OCI-M2 (cell line): Measurements from ENCODE around the gene SCMH1.

Source experiments
- DNase-seq: peaks from one replicate; lab custom pipeline; 2025; ENCODE audit not compliant: unreplicated experiment; lab: John Stamatoyannopoulos, UW

The SCMH1 gene

GRCh38 chr1:41010345-41010744 is 231.8 kb downstream of the SCMH1 start:
- DNase-seq, result no peak

GRCh38 chr1:41009466-41009865 is 232.6 kb downstream of the SCMH1 start:
- no peak for DNase-seq

DNA sequence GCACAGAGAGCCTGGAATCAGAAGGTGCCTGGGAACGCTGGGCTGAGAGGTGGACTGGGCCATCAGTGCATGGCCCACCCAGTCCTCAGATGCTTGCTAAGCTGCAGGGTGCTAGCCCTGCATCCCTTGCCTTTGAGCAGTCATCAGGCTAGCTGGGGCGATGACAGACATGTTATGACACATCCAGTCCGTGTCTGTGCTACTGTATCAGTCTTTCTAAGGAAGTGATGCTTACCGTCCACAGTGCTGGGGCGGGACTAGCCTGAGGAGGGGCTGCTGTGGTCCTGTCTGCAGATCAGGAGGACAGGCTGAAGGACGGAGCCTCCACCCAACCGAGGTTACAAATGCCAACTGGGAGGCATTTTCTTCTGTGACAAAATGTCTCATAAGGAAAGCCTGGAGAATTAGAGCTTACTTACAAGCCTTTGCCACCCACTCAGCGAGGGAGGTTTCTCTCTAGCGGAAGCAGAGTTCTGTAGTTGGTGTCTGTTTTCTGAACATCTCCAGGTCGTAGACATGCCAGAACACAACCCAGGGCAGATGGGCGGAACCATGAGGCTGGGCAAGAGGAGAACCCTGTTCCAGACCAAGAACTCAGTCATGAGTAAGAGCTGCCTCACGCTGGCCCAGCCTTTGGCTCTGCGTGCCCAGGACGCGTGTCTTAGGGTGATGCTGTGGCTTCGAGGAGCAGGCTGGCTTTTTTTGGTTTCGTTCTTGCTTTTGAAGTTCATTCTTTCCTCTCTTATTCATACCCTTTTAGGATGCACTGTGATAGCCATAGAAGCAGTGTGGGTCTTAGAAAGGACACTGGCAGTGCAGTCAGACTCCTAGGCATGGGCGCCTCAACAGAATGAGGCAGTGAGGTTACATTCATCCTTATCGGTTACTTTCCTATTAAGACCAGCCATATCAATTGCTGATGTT is 234.9 kb downstream of the SCMH1 start:
- no peak for DNase-seq

- no peak for DNase-seq
Measured at GRCh38 chr1:41005876-41006275, 236.2 kb downstream of the SCMH1 start.

- DNase-seq, result peak; percentile 67
Measured at GRCh38 chr1:41003640-41004220, 238.4 kb downstream of the SCMH1 start.

DNA sequence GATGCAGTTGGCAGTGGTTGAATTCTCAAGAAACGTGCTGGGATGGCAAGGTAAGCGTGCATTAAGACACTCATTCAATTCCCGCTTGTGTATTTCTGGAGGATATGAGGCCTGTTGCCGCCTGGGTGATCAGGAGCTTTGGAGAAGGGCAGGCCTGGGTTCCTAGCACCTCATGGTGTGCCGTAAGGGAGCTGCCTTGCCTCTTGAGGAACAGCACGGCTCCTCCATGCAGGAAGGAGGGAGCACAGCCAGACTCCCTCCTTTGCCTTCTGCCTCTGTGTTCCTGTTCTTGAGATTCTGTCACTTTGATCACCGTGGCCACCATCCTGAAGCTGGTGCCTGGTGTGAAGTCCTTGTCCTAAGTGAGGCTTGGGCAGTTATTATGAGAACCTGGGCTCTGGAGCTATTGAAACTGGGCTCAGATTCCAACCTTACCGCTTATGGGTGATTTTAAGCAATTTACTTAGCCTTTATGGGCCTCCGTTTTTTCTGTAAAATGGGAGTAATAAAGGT is 238.9 kb downstream of the SCMH1 start:
- no peak for DNase-seq

DNA sequence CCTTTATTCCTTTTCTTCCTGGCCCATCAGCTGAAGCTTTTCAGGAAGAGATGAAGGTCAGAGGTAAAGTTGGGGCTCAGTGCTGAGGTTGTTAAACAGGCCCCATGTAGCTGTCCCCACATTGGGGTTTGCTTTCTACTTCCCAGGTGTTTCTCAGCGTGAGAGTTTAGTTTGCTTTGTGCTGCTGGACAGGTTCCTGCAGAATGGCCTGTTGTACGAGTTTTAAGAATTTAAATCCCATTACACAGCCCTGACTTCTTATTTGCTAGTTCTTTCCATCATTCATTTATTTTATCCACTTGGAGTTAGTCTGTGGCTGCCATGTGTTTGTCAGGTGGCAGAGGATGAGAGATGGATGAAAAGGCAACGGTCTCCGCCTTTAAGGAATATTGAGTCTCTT is 243.4 kb downstream of the SCMH1 start:
- DNase-seq, result no peak

- no peak for DNase-seq
Measured at GRCh38 chr1:40997096-40997495, 245.0 kb downstream of the SCMH1 start.

- no peak for DNase-seq
Measured at GRCh38 chr1:40989066-40989465, 253.0 kb downstream of the SCMH1 start.

DNA sequence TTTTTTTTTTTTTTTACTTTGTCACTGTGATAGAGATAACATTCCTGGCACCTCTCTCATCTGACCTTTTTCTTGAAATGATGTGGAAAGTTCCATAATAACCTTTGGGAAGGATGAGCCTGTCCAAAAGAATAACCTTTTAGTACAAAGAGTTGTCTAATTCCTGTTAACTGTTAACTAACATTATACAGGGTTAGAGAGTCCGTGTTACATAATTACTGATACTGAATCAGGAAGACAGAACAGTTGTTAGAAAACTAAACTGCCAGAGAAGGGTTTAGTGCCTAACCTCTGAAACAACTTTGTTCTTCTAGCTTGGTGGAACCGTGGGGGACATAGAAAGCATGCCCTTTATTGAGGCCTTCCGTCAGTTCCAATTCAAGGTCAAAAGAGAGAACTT is 253.8 kb downstream of the SCMH1 start:
- DNase-seq, result no peak

DNA sequence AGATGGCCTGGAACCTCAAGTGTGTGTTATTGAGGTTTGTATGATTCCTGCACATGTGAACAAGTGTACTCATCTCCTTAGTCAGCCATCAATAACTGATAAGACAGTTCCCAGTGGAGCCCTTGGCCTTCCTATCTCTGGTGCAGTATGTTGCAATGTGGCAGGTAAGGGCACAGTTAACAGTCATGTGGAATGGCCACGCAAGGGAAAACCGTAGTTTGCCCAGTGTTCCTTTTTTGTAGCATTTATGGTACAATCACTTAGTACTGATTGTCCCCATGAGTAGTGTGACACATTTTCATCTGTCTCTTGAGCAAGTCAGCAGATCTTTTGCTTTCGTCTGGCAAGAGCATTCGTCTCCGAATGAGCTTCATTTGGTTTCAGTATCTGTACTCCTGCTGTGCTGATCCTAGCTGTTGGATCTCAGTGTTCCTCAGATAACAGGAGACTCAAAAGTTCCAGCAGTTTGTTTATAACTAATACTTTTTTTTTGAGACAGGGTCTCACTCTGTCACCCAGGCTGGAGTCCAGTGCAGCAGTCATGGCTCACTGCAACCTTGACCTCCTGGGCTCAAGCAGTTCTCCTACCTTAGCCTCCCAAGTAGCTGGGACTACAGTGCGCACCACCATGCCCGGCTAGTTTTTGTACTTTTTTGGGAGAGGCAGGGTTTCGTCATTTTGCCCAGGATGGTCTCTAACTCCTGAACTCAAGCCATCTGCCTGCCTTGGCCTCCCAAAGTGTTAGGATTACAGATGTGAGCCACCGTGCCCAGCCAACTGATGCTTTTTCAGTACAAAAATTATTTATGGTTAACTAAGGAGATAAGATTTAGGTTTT is 254.4 kb downstream of the SCMH1 start:
- DNase-seq, result no peak

DNA sequence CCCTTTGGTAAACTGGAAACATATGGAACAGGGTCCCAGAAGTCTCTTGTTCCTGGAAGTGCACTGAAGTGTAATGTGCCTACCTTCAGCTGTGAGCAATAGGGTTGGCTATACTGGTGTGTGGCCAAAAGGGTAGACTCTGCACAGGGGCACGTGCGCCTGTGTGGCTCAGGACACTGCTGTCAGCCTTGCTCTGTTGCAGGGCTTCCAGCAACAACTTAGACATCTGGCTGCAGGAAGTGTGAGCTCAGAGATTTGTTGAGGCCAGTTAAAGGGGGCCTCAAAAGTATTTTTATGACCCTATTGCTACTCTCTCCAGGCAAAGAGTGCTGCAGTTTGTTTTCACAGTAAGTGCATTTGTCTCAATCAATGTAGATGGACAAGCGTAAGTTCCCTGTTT is 255.2 kb downstream of the SCMH1 start:
- no peak for DNase-seq

- no peak for DNase-seq
Measured at GRCh38 chr1:40986328-40986783, 255.8 kb downstream of the SCMH1 start.

- DNase-seq, result no peak
Measured at GRCh38 chr1:40985875-40986274, 256.2 kb downstream of the SCMH1 start.

GRCh38 chr1:40985161-40985560 is 256.9 kb downstream of the SCMH1 start:
- no peak for DNase-seq

DNA sequence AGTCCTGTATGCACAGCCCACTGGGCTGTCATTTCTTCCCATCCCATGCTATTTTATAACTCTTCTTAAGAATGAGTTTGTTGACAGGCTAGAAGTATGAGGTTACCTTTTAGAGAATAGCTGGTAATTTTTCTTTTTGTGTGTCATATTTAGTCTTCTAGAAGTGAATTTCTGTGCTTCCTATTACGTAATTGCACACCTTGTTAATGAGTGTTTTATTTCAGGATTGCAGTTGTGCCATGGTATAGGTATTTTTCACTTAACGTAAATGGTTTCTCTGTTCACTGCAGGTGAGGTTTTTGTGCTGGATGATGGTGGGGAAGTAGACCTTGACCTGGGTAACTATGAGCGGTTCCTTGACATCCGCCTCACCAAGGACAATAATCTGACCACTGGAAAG is 257.6 kb downstream of the SCMH1 start:
- DNase-seq, result no peak

DNA sequence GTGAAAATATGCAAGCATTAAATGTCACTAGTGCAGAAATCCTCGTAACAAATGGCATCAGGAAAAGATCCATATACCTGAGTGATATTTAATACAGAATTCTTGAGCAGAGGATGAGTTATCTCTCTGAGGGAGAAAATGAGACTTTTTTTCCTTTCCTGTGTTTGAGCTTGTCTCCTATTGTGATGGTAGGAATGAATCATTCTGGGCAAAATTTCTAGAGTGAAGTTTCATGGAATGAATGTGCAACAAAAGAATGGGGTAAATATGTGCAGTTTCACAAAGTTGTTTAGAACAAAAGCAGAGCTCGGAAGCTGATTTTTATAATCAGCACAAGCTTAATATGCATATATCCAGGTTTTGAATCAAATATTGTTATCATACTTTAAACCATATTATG is 258.0 kb downstream of the SCMH1 start:
- no peak for DNase-seq

- DNase-seq, result no peak
Measured at GRCh38 chr1:40983286-40983685, 258.8 kb downstream of the SCMH1 start.

DNA sequence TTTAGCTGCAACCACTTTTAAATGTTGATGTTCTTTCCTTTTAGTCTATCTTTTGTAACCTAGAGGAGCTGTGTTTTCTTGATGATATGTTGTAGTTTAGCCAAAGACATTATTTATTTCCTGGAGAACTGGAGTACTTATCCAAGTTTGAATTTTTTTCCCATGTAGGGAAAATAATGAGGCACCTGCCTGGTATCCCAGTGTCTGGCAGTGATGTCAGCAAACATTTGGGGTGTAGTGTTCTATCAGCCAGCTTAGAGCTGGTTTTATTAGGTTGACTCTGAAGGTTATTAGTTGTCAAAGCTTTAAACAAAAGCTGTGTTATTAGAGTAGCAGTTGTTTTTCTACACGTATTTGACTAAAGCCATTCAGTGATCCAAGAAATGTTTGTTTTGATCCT is 259.4 kb downstream of the SCMH1 start:
- DNase-seq, result no peak

DNA sequence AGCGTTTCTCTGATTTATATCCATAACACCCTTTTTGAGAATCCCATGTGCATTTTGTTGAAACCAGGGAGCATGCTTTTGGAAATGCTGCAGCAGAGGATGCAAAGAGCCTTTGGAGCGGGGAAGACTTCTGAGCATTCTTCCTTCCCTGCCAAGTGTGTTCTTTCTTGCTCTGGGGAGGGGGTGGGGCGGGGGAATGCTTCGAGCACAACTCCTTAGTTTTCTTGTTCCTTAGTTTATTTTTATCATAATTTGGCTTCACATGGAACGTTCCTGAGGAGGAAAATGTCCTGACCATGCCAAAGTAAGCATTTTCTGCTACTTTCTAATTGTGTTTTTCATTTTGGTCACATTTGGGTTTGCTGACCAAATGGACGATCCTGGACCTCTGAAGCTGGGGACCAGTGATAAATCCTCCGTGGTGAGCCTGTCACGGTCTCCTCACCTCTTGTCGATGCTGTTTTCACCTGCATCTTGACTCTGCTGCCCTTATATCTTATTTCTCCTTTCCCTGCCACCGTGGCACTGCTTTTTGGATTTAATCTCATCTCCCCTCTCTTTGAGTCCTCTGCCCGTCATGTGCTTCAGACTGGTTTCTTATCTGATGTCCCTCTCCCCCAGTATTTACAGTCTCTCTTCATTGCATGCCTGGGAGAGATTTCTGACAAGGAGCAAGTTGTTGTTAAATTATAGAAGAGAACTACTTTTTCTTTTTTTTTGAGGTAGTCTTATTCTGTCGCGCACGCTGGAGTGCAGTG is 260.2 kb downstream of the SCMH1 start:
- no peak for DNase-seq
